Measurements from ENCODE around the gene GRK5. TPM values are rescaled to one million over a fixed set of nuclear protein-coding genes. Genes with fewer than 3 reads are reported as not detected.

Gene GRK5
- total RNA-seq, 1 experiment from 2014 or later, result 1.2 TPM

DNA sequence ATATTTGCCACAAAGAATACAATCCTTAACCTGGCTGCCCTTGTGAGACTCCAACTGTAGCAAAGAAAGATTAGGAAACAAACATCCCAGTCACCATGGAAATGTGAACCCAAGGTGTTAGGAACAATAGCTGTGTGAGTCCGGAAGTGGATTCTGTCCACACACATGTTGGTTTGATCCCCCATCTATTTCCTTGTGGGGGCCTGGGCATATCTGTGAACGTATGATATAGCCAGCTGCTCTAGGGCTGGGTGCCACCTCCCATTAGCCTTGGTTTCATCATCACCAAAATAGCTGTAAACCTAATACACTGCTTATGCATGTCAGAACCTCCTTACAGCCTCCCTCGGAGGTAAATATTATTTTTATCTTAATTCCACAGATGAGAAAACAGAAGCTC lies 26.4 kb downstream of the GRK5 start:
- Histone ChIP-seq H4K91ac (ENCODE audit: insufficient read length, low read depth, low read length) (no peak overlapping the region), H3K18ac (ENCODE audit: insufficient read length, low read depth, low read length) (no peak overlapping the region), H3K4me1 (ENCODE audit: insufficient read depth, low read length) (no peaks in the 10 kb centered on the region; the same call in 1 of the 2 replicates), H3K27me3 (ENCODE audit: insufficient read depth, low read length) (no peaks in the 10 kb centered on the region), H3K79me2 (ENCODE audit: insufficient read depth, low read length) (no peaks in the 10 kb centered on the region), H3K56ac (ENCODE audit: insufficient read length, low read depth, low read length) (no peak overlapping the region), H2BK120ac (ENCODE audit: low read depth, low read length, poor library complexity, severe bottlenecking) (no peak overlapping the region), H3T11ph (ENCODE audit: low read length) (no peak overlapping the region), H3K14ac (ENCODE audit: insufficient read depth, low read length) (no peak overlapping the region), H3K27ac (ENCODE audit: insufficient read length, low read depth, low read length) (no peak overlapping the region), H2AFZ (ENCODE audit: low read length) (no peak overlapping the region), H2BK15ac (ENCODE audit: low read depth, low read length) (no peak overlapping the region), H2BK5ac (ENCODE audit: insufficient read length, low read length) (no peak overlapping the region), H2BK12ac (ENCODE audit: insufficient read length, low read depth, low read length) (no peak overlapping the region), H3K79me1 (ENCODE audit: insufficient read depth, low read depth, low read length, poor library complexity, severe bottlenecking) (no peaks in the 10 kb centered on the region), H3K9me3 (ENCODE audit: control insufficient read depth, low read depth, low read length) (no peaks in the 10 kb centered on the region), H4K5ac (ENCODE audit: insufficient read length, low read depth, low read length) (no peak overlapping the region), H4K20me1 (ENCODE audit: control insufficient read depth, insufficient read depth, insufficient read length) (no peaks in the 10 kb centered on the region), H2BK20ac (ENCODE audit: low read depth, low read length, poor library complexity, severe bottlenecking) (no peak overlapping the region), H3K4ac (ENCODE audit: low read depth, low read length) (no peak overlapping the region), H4K8ac (replicated peaks; ENCODE audit: insufficient read length, low read depth, low read length) (no peak overlapping the region), H3K23ac (ENCODE audit: insufficient read length, low read depth, low read length) (no peak overlapping the region), H3K9ac (ENCODE audit: extremely low read depth, insufficient read length, low read length) (no peak overlapping the region), H3K23me2 (ENCODE audit: insufficient read length, low read depth, low read length, poor library complexity, severe bottlenecking) (no peaks in the 10 kb centered on the region), H2AK5ac (ENCODE audit: insufficient read length, low read length) (no peak overlapping the region), H3K4me2 (ENCODE audit: insufficient read depth, insufficient read length, low read length) (no peak overlapping the region)
- H3K4me3 Mint-ChIP-seq, result no peak overlapping the region
- no peak for DNase-seq
- no peaks in the 10 kb centered on the region; the same call in 1 of the 2 replicates for H3K27me3 Mint-ChIP-seq (ENCODE audit: low read depth)
- peaks cover 15 to 21% of the 10 kb centered on the region in 2 experiments for H3K4me1 Mint-ChIP-seq
- peaks cover 12 to 13% of the 10 kb centered on the region in 2 experiments; a peak in 4 of 5 replicates for H3K9me3 Mint-ChIP-seq
- H3K27ac Mint-ChIP-seq, result no peak overlapping the region
- TF ChIP-seq CTCF (conservative IDR thresholded peaks at IDR 0.05), result no peak
- no CpG with 5 or more reads among the region's 3 CpGs for WGBS (ENCODE audit: extremely low coverage, insufficient read length, low lambda C conversion rate)
- peaks cover 0 to 2% (median 0%) of the 10 kb centered on the region in 3 experiments; a peak in 2 of 7 replicates for H3K36me3 Mint-ChIP-seq (ENCODE audit: insufficient read depth in 1 of 3, low read depth in 3 of 3)

Measured in H9 (cell line).